C4-2B (cell line): ENCODE measurements around the gene HTR6.

ENCODE experiments used
- ZFX ChIP-seq: fragments of 450-650 bp; IDR thresholded peaks from 2 replicates; pipeline ENCODE4 v1.6.1; 2017
- TF ChIP-seq, protein P1 (sequence below): fragments of 450-650 bp; conservative IDR thresholded peaks from 2 replicates; pipeline ENCODE4 v1.5.1; 2017; ENCODE audit warnings: mild to moderate bottlenecking

GRCh38 chr1:19695772-19696171 lies 31.1 kb downstream of the HTR6 start:
- TF ChIP-seq, protein P1, sequence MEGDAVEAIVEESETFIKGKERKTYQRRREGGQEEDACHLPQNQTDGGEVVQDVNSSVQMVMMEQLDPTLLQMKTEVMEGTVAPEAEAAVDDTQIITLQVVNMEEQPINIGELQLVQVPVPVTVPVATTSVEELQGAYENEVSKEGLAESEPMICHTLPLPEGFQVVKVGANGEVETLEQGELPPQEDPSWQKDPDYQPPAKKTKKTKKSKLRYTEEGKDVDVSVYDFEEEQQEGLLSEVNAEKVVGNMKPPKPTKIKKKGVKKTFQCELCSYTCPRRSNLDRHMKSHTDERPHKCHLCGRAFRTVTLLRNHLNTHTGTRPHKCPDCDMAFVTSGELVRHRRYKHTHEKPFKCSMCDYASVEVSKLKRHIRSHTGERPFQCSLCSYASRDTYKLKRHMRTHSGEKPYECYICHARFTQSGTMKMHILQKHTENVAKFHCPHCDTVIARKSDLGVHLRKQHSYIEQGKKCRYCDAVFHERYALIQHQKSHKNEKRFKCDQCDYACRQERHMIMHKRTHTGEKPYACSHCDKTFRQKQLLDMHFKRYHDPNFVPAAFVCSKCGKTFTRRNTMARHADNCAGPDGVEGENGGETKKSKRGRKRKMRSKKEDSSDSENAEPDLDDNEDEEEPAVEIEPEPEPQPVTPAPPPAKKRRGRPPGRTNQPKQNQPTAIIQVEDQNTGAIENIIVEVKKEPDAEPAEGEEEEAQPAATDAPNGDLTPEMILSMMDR, result no peak
- no peak for TF ChIP-seq ZFX
